Fibroblast of skin of back (primary cell): ENCODE measurements around the gene BPGM. TPM values are rescaled to one million over a fixed set of nuclear protein-coding genes. Genes with fewer than 3 reads are reported as not detected.

Source experiments
- DNase-seq: peaks from one replicate; pipeline ENCODE4 v3.0.0-alpha.2; 2013
- polyA plus RNA-seq, 2 experiments: library from polyadenylated mRNA; unstranded; fragments of 120-200 nt; gene quantifications; one replicate each; pipeline ENCODE4 v1.2.1, GENCODE V29; 2013; ENCODE audit not compliant: insufficient read length in 2 of 2

Gene BPGM
- polyA plus RNA-seq (2013, experiment 1 of 2; ENCODE audit: insufficient read length): 29.1 TPM
- 20.0 TPM for polyA plus RNA-seq (2013, experiment 2 of 2; ENCODE audit: insufficient read length)

GRCh38 chr7:134646425-134647305, at the start of gene BPGM:
Gene BPGM, plus strand, starts transcription at chr7:134646853. Its CDS starts 14,655 bp downstream, at chr7:134661508.
- peak; percentile 100 for DNase-seq

- peak; percentile 11 for DNase-seq
Observed at GRCh38 chr7:134599371-134599770, 47.3 kb upstream of the BPGM start.

GRCh38 chr7:134601459-134601858, 45.2 kb upstream of the BPGM start:
- DNase-seq: no peak

GRCh38 chr7:134602881-134603451, 43.7 kb upstream of the BPGM start:
- no peak for DNase-seq

GRCh38 chr7:134605978-134606923, 40.4 kb upstream of the BPGM start:
- peak; percentile 58 for DNase-seq

GRCh38 chr7:134611611-134612151, 35.0 kb upstream of the BPGM start:
- no peak for DNase-seq

- no peak for DNase-seq
Observed at GRCh38 chr7:134612197-134612596, 34.5 kb upstream of the BPGM start.

- peak; percentile 99 for DNase-seq
Observed at GRCh38 chr7:134613623-134614347, 32.9 kb upstream of the BPGM start.

GRCh38 chr7:134616611-134617010, 30.0 kb upstream of the BPGM start:
- no peak for DNase-seq

GRCh38 chr7:134618756-134619530, 27.7 kb upstream of the BPGM start:
- DNase-seq: peak; percentile 78

GRCh38 chr7:134619627-134620331, 26.9 kb upstream of the BPGM start:
- DNase-seq: peak; percentile 96

GRCh38 chr7:134622303-134622995, 24.2 kb upstream of the BPGM start:
- no peak for DNase-seq

- no peak for DNase-seq
Observed at GRCh38 chr7:134623193-134623592, 23.5 kb upstream of the BPGM start.

GRCh38 chr7:134625550-134625949, 21.1 kb upstream of the BPGM start:
- peak; percentile 80 for DNase-seq

GRCh38 chr7:134627109-134627774, 19.4 kb upstream of the BPGM start:
- no peak for DNase-seq

GRCh38 chr7:134627775-134628153, 18.9 kb upstream of the BPGM start:
- DNase-seq: no peak

- no peak for DNase-seq
Observed at GRCh38 chr7:134629445-134629844, 17.2 kb upstream of the BPGM start.

GRCh38 chr7:134630237-134630636, 16.4 kb upstream of the BPGM start:
- DNase-seq: no peak

- peak; percentile 54 for DNase-seq
Observed at GRCh38 chr7:134630893-134631292, 15.8 kb upstream of the BPGM start.
